A549 treated with CORT108297 at 1 μM for 4 hours (cell line): ENCODE measurements around the gene ABHD17C. TPM values are rescaled to one million over a fixed set of nuclear protein-coding genes. Genes with fewer than 3 reads are reported as not detected.

ENCODE experiments used
- total RNA-seq: library from RNA; stranded (reverse); fragments of 200-300 nt; extraction: Qiagen RNA extraction; gene quantifications from 5 replicates; pipeline ENCODE4 v1.2.3, GENCODE V29; 2022

The ABHD17C gene
- 35.6 to 42.2 TPM (median 39.1 TPM) in 5 replicates for total RNA-seq

GRCh38 chr15:80695099-80695910, at the start of gene ABHD17C:
ABHD17C (plus strand) TSS chr15:80695310; CDS start chr15:80695430, 120 bp downstream.

GRCh38 chr15:80778964-80779657, 84.0 kb downstream of the ABHD17C start, which contains the start of gene CEMIP:
CEMIP (plus strand) TSS chr15:80779370; CDS start chr15:80873880, 94,510 bp downstream.

Other genes starting within 250 kb of the ABHD17C start
- gene CEMIP, start 84.1 kb downstream of the ABHD17C start, total RNA-seq, result 1.5 to 2.2 TPM (median 1.9 TPM) in 5 replicates